Measurements from ENCODE around the gene KHDC4.
"Not testable (repeated sequence)": the region's sequence is repeated elsewhere in the genome, so short reads cannot be mapped to it uniquely, and the experiment has no call there.

GRCh38 chr1:155930725-155931124 lies 3.5 kb downstream of the KHDC4 start:
- TF ChIP-seq CTCF, POLR2A, POLR2AphosphoS5, EP300 (IDR thresholded peaks at IDR 0.05): not testable (repeated sequence)
